ENCODE measurements around the gene MAST2.

The MAST2 gene

DNA sequence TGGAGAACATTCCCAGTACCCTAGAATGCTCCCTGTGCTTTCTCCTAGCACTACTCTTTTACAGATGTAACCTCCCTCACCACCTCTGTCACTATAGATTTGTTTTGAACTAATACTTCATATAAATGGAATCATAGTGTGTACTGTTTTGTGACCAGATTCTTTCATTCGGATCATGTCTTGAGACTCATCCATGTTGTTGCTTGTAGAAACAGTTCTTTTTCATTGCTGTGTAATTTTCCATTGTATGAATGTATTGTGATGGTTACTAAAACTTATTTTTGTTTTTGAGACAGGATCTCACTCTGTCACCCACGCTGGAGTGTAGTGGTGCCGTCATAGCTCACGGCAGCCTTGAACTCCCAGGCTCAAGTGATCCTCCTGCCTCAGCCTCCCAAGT lies 2.7 kb downstream of the MAST2 start:
- Histone ChIP-seq H3K27me3 (ENCODE audit: control insufficient read depth in 2 of 2, insufficient read depth in 2 of 2, low read length in 2 of 2) (no peaks in the 10 kb centered on the region), H3K36me3 (ENCODE audit: control insufficient read depth in 2 of 2, insufficient read depth in 2 of 2, low read length in 2 of 2) (peaks cover 0 to 5% of the 10 kb centered on the region in 2 donors), H3K4me1 (ENCODE audit: control insufficient read depth in 2 of 2, insufficient read depth in 2 of 2, low read length in 2 of 2) (peaks cover 10 to 24% of the 10 kb centered on the region in 2 donors), H3K9me3 (ENCODE audit: control insufficient read depth in 2 of 2, low read length in 2 of 2) (no peaks in the 10 kb centered on the region), H3K27ac (ENCODE audit: low read depth in 2 of 2, low read length in 2 of 2) (no peak overlapping the region), H3K4me3 (ENCODE audit: low read length in 2 of 2) (no peak overlapping the region), H3K9ac (ENCODE audit: low read depth in 1 of 2, low read length in 2 of 2) (no peak overlapping the region)

GRCh38 chr1:45809761-45810160 lies 6.3 kb downstream of the MAST2 start:
- H3K4me3 ChIP-seq (ENCODE audit: low read length in 2 of 2): no peak overlapping the region
- H3K36me3 ChIP-seq (ENCODE audit: control insufficient read depth in 2 of 2, insufficient read depth in 2 of 2, low read length in 2 of 2): peaks cover 2 to 10% of the 10 kb centered on the region in 2 donors
- peaks cover 3 to 7% of the 10 kb centered on the region in 2 donors for H3K4me1 ChIP-seq (ENCODE audit: control insufficient read depth in 2 of 2, insufficient read depth in 2 of 2, low read length in 2 of 2)
- H3K27ac ChIP-seq (ENCODE audit: low read depth in 2 of 2, low read length in 2 of 2): no peak overlapping the region
- no peaks in the 10 kb centered on the region for H3K9me3 ChIP-seq (ENCODE audit: control insufficient read depth in 2 of 2, low read length in 2 of 2)
- no peak overlapping the region for H3K9ac ChIP-seq (ENCODE audit: low read depth in 1 of 2, low read length in 2 of 2)
- no peaks in the 10 kb centered on the region for H3K27me3 ChIP-seq (ENCODE audit: control insufficient read depth in 2 of 2, insufficient read depth in 2 of 2, low read length in 2 of 2)

- peaks cover 2 to 8% of the 10 kb centered on the region in 2 donors for H3K36me3 ChIP-seq (ENCODE audit: control insufficient read depth in 2 of 2, insufficient read depth in 2 of 2, low read length in 2 of 2)
- no peak overlapping the region for H3K9ac ChIP-seq (ENCODE audit: low read depth in 1 of 2, low read length in 2 of 2)
- no peaks in the 10 kb centered on the region for H3K4me1 ChIP-seq (ENCODE audit: control insufficient read depth in 2 of 2, insufficient read depth in 2 of 2, low read length in 2 of 2)
- H3K9me3 ChIP-seq (ENCODE audit: control insufficient read depth in 2 of 2, low read length in 2 of 2): no peaks in the 10 kb centered on the region
- no peaks in the 10 kb centered on the region for H3K27me3 ChIP-seq (ENCODE audit: control insufficient read depth in 2 of 2, insufficient read depth in 2 of 2, low read length in 2 of 2)
- no peak overlapping the region for H3K27ac ChIP-seq (ENCODE audit: low read depth in 2 of 2, low read length in 2 of 2)
- no peak overlapping the region for H3K4me3 ChIP-seq (ENCODE audit: low read length in 2 of 2)
Measured at GRCh38 chr1:45814776-45815175, 11.4 kb downstream of the MAST2 start.

DNA sequence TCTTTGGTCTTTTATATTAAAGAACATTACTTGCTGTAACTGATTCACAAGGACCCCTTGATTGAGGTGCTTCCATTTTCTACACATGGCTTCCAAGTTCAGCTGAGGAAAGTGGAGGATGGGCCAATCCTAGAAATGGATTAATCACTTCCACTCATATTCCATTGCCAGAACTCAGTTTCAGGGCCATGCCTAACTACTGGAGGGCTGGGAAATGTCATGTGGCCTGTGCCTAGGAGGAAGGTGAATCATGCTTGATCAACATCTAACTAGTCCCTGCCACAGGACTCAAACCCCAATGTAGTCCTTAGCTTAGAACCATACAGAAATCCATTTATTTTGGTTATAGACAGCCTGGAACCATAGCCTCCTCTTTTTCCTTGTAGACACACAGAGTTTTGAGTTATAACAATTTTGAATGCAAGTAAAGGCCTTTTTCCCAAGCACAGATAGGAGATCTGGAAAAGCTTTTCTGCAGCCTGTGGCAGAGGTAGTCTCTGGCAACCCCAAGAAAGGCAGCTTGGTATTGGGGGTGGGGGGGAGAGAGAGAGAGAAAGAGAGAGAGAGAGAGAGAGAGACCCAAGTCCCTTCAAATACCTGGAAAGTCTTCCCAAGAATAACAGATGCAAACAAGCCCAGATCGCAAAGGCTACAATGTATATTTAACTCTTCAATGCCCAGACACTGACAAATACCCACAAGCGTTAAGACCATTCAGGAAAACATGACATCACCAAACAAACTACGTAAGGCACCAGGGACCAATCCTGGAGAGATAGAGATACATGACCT lies 12.5 kb downstream of the MAST2 start:
- Histone ChIP-seq H3K27me3 (ENCODE audit: control insufficient read depth in 2 of 2, insufficient read depth in 2 of 2, low read length in 2 of 2) (no peaks in the 10 kb centered on the region), H3K9me3 (ENCODE audit: control insufficient read depth in 2 of 2, low read length in 2 of 2) (no peaks in the 10 kb centered on the region), H3K4me1 (ENCODE audit: control insufficient read depth in 2 of 2, insufficient read depth in 2 of 2, low read length in 2 of 2) (no peaks in the 10 kb centered on the region), H3K4me3 (ENCODE audit: low read length in 2 of 2) (no peak overlapping the region), H3K27ac (ENCODE audit: low read depth in 2 of 2, low read length in 2 of 2) (no peak overlapping the region), H3K36me3 (ENCODE audit: control insufficient read depth in 2 of 2, insufficient read depth in 2 of 2, low read length in 2 of 2) (peaks cover 2 to 8% of the 10 kb centered on the region in 2 donors), H3K9ac (ENCODE audit: low read depth in 1 of 2, low read length in 2 of 2) (no peak overlapping the region)

DNA sequence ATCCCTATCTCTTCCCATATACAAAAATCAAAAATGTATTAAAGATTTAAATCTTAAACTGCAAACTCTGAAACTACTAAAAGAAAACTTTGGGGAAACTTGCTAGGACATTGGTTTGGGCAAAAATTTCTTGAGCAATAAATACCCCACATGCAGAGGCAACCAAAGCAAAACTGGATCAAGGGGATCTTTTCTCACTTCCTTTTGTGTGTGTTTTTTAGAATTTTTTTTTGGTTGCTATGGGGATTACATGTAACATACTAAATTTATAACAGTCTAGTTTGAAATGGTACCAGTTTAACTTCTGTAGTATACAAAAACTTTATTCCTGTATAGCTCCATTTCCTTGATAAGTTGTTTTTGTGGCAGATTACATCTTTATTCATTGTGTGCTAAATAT lies 16.8 kb downstream of the MAST2 start:
- no peak overlapping the region for H3K4me3 ChIP-seq (ENCODE audit: low read length in 2 of 2)
- peaks cover 0 to 5% of the 10 kb centered on the region in 2 donors for H3K4me1 ChIP-seq (ENCODE audit: control insufficient read depth in 2 of 2, insufficient read depth in 2 of 2, low read length in 2 of 2)
- H3K9ac ChIP-seq (ENCODE audit: low read depth in 1 of 2, low read length in 2 of 2): no peak overlapping the region
- H3K9me3 ChIP-seq (ENCODE audit: control insufficient read depth in 2 of 2, low read length in 2 of 2): no peaks in the 10 kb centered on the region
- H3K27me3 ChIP-seq (ENCODE audit: control insufficient read depth in 2 of 2, insufficient read depth in 2 of 2, low read length in 2 of 2): no peaks in the 10 kb centered on the region
- H3K27ac ChIP-seq (ENCODE audit: low read depth in 2 of 2, low read length in 2 of 2): no peak overlapping the region
- H3K36me3 ChIP-seq (ENCODE audit: control insufficient read depth in 2 of 2, insufficient read depth in 2 of 2, low read length in 2 of 2): peaks cover 3 to 6% of the 10 kb centered on the region in 2 donors

- Histone ChIP-seq H3K9me3 (ENCODE audit: control insufficient read depth in 2 of 2, low read length in 2 of 2) (no peaks in the 10 kb centered on the region), H3K4me1 (ENCODE audit: control insufficient read depth in 2 of 2, insufficient read depth in 2 of 2, low read length in 2 of 2) (peaks cover 0 to 5% of the 10 kb centered on the region in 2 donors), H3K36me3 (ENCODE audit: control insufficient read depth in 2 of 2, insufficient read depth in 2 of 2, low read length in 2 of 2) (peaks cover 3 to 6% of the 10 kb centered on the region in 2 donors), H3K9ac (ENCODE audit: low read depth in 1 of 2, low read length in 2 of 2) (no peak overlapping the region), H3K27ac (ENCODE audit: low read depth in 2 of 2, low read length in 2 of 2) (no peak overlapping the region), H3K4me3 (ENCODE audit: low read length in 2 of 2) (no peak overlapping the region), H3K27me3 (ENCODE audit: control insufficient read depth in 2 of 2, insufficient read depth in 2 of 2, low read length in 2 of 2) (no peaks in the 10 kb centered on the region)
Measured at GRCh38 chr1:45820788-45821187, 17.4 kb downstream of the MAST2 start.

DNA sequence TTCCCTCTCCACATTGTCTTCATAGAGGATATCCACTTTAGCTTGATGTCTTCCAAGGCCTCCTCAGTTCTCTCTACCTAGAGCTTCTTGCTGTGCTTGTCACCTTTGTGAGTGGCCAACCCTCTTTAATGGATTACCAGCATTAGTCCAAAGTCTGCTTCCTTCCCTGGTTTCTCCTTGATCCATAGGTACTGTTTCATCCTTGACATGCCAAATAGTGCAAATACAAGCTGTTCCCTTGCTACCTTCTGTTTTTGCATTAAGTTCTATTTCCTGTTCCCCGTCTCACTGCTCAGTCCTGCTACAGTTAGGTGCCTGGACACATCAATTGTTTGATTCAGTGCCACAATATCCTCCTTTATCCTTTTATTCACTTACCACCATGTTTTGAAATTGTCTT lies 19.2 kb downstream of the MAST2 start:
- Histone ChIP-seq H3K4me1 (ENCODE audit: control insufficient read depth in 2 of 2, insufficient read depth in 2 of 2, low read length in 2 of 2) (peaks cover 0 to 5% of the 10 kb centered on the region in 2 donors), H3K4me3 (ENCODE audit: low read length in 2 of 2) (no peak overlapping the region), H3K36me3 (ENCODE audit: control insufficient read depth in 2 of 2, insufficient read depth in 2 of 2, low read length in 2 of 2) (peaks cover 3 to 12% of the 10 kb centered on the region in 2 donors), H3K9me3 (ENCODE audit: control insufficient read depth in 2 of 2, low read length in 2 of 2) (no peaks in the 10 kb centered on the region), H3K27ac (ENCODE audit: low read depth in 2 of 2, low read length in 2 of 2) (no peak overlapping the region), H3K27me3 (ENCODE audit: control insufficient read depth in 2 of 2, insufficient read depth in 2 of 2, low read length in 2 of 2) (no peaks in the 10 kb centered on the region), H3K9ac (ENCODE audit: low read depth in 1 of 2, low read length in 2 of 2) (no peak overlapping the region)

DNA sequence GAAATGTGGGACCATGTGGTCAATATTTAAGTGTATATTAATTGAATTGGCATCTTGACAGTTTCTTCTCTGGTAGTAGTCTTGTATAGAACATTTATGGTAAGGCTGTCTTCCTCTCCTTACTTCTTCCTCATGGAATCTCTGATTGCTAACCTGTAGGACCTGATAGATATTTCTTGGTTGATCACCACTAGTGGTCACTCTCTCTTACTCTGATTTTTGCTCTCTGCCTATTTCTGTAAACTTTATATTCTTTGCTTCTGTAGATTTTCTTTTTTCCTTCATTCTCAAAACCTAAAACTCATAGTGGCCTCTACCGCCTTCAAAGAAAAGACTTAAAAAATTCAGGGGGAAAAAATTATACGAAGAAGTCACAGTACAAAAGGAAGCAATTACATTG lies 21.2 kb downstream of the MAST2 start:
- Histone ChIP-seq H3K27ac (ENCODE audit: low read depth in 2 of 2, low read length in 2 of 2) (no peak overlapping the region), H3K4me1 (ENCODE audit: control insufficient read depth in 2 of 2, insufficient read depth in 2 of 2, low read length in 2 of 2) (peaks cover 0 to 5% of the 10 kb centered on the region in 2 donors), H3K36me3 (ENCODE audit: control insufficient read depth in 2 of 2, insufficient read depth in 2 of 2, low read length in 2 of 2) (peaks cover 3 to 10% of the 10 kb centered on the region in 2 donors), H3K9me3 (ENCODE audit: control insufficient read depth in 2 of 2, low read length in 2 of 2) (no peaks in the 10 kb centered on the region), H3K4me3 (ENCODE audit: low read length in 2 of 2) (no peak overlapping the region), H3K27me3 (ENCODE audit: control insufficient read depth in 2 of 2, insufficient read depth in 2 of 2, low read length in 2 of 2) (no peaks in the 10 kb centered on the region), H3K9ac (ENCODE audit: low read depth in 1 of 2, low read length in 2 of 2) (no peak overlapping the region)

DNA sequence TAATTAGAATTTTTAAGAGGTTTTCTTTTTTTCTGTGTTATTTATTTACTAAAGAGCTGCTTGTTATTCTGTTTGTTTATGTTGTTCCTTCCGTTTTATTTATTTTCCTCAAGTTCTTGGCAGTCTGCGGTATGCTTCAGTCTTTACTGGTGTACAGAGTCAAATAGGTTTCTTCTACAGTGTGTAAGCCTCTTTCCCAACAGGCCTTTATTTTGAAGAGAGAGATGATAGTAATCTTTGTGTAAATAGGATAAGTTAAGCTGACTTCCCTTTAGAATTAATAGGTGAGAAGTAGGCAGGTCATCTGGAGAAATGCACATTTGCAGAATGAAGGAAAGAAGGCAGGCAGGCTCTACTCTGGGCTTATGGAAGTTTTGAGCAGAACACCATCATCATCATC lies 23.8 kb downstream of the MAST2 start:
- H3K27ac ChIP-seq (ENCODE audit: low read depth in 2 of 2, low read length in 2 of 2): no peak overlapping the region
- H3K4me1 ChIP-seq (ENCODE audit: control insufficient read depth in 2 of 2, insufficient read depth in 2 of 2, low read length in 2 of 2): peaks cover 0 to 5% of the 10 kb centered on the region in 2 donors
- no peak overlapping the region for H3K9ac ChIP-seq (ENCODE audit: low read depth in 1 of 2, low read length in 2 of 2)
- H3K4me3 ChIP-seq (ENCODE audit: low read length in 2 of 2): no peak overlapping the region
- H3K9me3 ChIP-seq (ENCODE audit: control insufficient read depth in 2 of 2, low read length in 2 of 2): no peaks in the 10 kb centered on the region
- H3K27me3 ChIP-seq (ENCODE audit: control insufficient read depth in 2 of 2, insufficient read depth in 2 of 2, low read length in 2 of 2): no peaks in the 10 kb centered on the region
- H3K36me3 ChIP-seq (ENCODE audit: control insufficient read depth in 2 of 2, insufficient read depth in 2 of 2, low read length in 2 of 2): peaks cover 3 to 14% of the 10 kb centered on the region in 2 donors

DNA sequence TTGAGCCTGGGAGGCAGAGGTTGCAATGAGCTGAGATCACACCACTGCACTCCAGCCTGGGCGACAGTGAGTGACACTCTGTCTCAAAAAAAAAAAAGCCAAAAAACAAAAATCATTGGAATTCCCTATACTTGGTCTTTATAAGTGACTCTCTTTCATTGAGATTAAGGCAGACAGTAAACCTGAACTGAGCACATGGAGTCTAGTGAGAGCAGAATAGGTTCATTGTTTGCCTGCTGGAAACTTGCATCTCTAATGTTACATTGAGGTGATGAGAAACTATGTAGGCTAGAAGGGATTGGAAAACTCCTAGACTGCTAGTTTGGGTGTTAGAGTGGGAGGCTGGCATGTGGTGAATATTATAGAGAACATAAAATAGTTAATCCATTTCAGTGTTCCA lies 25.4 kb downstream of the MAST2 start:
- Histone ChIP-seq H3K4me3 (ENCODE audit: low read length in 2 of 2) (no peak overlapping the region), H3K27ac (ENCODE audit: low read depth in 2 of 2, low read length in 2 of 2) (no peak overlapping the region), H3K27me3 (ENCODE audit: control insufficient read depth in 2 of 2, insufficient read depth in 2 of 2, low read length in 2 of 2) (no peaks in the 10 kb centered on the region), H3K4me1 (ENCODE audit: control insufficient read depth in 2 of 2, insufficient read depth in 2 of 2, low read length in 2 of 2) (no peaks in the 10 kb centered on the region), H3K9me3 (ENCODE audit: control insufficient read depth in 2 of 2, low read length in 2 of 2) (no peaks in the 10 kb centered on the region), H3K36me3 (ENCODE audit: control insufficient read depth in 2 of 2, insufficient read depth in 2 of 2, low read length in 2 of 2) (peaks cover 6 to 17% of the 10 kb centered on the region in 2 donors), H3K9ac (ENCODE audit: low read depth in 1 of 2, low read length in 2 of 2) (no peak overlapping the region)

Measured in mucosa of rectum (tissue), 2 donors.